ENCODE results near the gene CDK5R2.

DNA sequence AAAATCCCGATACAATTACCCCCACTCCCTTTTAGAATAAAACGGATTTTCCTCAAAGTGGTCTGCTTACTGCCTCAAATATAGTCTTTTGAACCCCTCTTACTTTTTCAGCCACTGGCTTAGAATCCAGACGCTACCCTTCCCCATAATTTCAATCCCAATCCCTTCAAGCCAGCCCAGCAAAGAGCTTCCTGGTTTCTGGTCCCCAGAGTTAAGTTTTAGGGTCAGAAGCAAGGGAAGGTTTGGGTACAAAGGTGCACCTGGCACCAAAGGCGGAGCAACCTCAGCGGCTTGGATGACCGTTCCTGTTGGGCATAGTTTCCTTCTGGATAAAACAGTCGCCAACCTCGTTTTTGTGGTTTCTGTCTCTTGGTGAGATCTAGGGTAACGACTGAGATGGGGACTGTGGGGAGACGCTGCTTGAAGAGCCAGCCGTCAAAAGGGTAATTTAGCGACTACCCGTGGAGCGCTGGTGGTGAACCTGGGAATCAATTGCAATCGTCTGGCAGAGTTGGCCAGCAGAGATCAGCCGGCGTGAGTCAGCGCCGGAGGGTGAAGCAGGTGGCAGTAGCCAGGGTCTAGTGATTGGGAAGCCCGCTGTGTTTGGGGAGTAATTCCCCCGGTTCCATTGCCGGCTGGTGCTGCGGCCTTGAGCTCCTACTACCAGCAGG, 23.9 kb downstream of the CDK5R2 start:
- TF ChIP-seq, protein P1, sequence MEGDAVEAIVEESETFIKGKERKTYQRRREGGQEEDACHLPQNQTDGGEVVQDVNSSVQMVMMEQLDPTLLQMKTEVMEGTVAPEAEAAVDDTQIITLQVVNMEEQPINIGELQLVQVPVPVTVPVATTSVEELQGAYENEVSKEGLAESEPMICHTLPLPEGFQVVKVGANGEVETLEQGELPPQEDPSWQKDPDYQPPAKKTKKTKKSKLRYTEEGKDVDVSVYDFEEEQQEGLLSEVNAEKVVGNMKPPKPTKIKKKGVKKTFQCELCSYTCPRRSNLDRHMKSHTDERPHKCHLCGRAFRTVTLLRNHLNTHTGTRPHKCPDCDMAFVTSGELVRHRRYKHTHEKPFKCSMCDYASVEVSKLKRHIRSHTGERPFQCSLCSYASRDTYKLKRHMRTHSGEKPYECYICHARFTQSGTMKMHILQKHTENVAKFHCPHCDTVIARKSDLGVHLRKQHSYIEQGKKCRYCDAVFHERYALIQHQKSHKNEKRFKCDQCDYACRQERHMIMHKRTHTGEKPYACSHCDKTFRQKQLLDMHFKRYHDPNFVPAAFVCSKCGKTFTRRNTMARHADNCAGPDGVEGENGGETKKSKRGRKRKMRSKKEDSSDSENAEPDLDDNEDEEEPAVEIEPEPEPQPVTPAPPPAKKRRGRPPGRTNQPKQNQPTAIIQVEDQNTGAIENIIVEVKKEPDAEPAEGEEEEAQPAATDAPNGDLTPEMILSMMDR (IDR thresholded peaks at IDR 0.05) = no peak
- no peak for TF ChIP-seq POLR2A (IDR thresholded peaks at IDR 0.05)
